ENCODE data around the gene FDX1.

The FDX1 gene

GRCh38 chr11:110431674-110432073 is 1.9 kb downstream of the FDX1 start:
- DNase-seq: no peak

GRCh38 chr11:110432713-110433392 is 3.1 kb downstream of the FDX1 start:
- no peak for DNase-seq

GRCh38 chr11:110433393-110434333 is 3.9 kb downstream of the FDX1 start:
- DNase-seq: no peak

GRCh38 chr11:110434952-110435779 is 5.4 kb downstream of the FDX1 start:
- DNase-seq: peak; percentile 13 to 15

- DNase-seq: no peak
Observed at GRCh38 chr11:110435780-110436717, 6.3 kb downstream of the FDX1 start.

GRCh38 chr11:110438017-110438416 is 8.3 kb downstream of the FDX1 start:
- no peak for DNase-seq

GRCh38 chr11:110445437-110445836 is 15.7 kb downstream of the FDX1 start:
- no peak for DNase-seq

GRCh38 chr11:110446061-110446460 is 16.3 kb downstream of the FDX1 start:
- no peak for DNase-seq

- no peak for DNase-seq
Observed at GRCh38 chr11:110446594-110446993, 16.8 kb downstream of the FDX1 start.

GRCh38 chr11:110447343-110447742 is 17.6 kb downstream of the FDX1 start:
- no peak for DNase-seq

- DNase-seq: no peak
Observed at GRCh38 chr11:110447897-110448745, 18.4 kb downstream of the FDX1 start.

- DNase-seq: no peak
Observed at GRCh38 chr11:110450246-110450645, 20.5 kb downstream of the FDX1 start.

- no peak for DNase-seq
Observed at GRCh38 chr11:110452720-110453119, 23.0 kb downstream of the FDX1 start.

- DNase-seq: no peak
Observed at GRCh38 chr11:110453684-110454354, 24.1 kb downstream of the FDX1 start.

- no peak for DNase-seq
Observed at GRCh38 chr11:110454609-110455008, 24.9 kb downstream of the FDX1 start.

GRCh38 chr11:110455718-110456117 is 26.0 kb downstream of the FDX1 start:
- DNase-seq: no peak

- no peak for DNase-seq
Observed at GRCh38 chr11:110463153-110463552, 33.4 kb downstream of the FDX1 start.

- DNase-seq: no peak
Observed at GRCh38 chr11:110465231-110465630, 35.5 kb downstream of the FDX1 start.

- no peak for DNase-seq
Observed at GRCh38 chr11:110467556-110467955, 37.8 kb downstream of the FDX1 start.

GRCh38 chr11:110468121-110468520 is 38.4 kb downstream of the FDX1 start:
- DNase-seq: no peak
